Kidney (tissue), 14 donors: ENCODE measurements around the gene FAM221B. TPM values are rescaled to one million over a fixed set of nuclear protein-coding genes. Genes with fewer than 3 reads are reported as not detected.

Experiments
- DNase-seq, 5 donors: peaks; one replicate each; pipeline ENCODE4 v3.0.0-alpha.2; 2013 to 2020
- FAIRE-seq: peaks from 2 replicates; lab custom pipeline; 2012; peaks lifted over from hg19 to GRCh38; lab: Jason Lieb, UNC
- H3K27ac ChIP-seq, 2 donors: one replicate each; pipeline ENCODE4 v1.7.0; 2013; ENCODE audit warnings: low read depth in 2 of 2, low read length in 2 of 2, inconsistent platforms in 1 of 2
- H3K27me3 ChIP-seq: one replicate; pipeline ENCODE4 v1.7.1; 2013; ENCODE audit warnings: low read length, inconsistent platforms; ENCODE audit not compliant: control insufficient read depth, insufficient read depth
- H3K36me3 ChIP-seq, 3 donors: one replicate each; pipeline versions ENCODE4 v1.7.0 to v1.7.1; 2013; ENCODE audit warnings: low read length in 3 of 3, control low read depth in 1 of 3, inconsistent platforms in 1 of 3; ENCODE audit not compliant: insufficient read depth in 3 of 3, control insufficient read depth in 2 of 3
- H3K4me1 ChIP-seq, 3 donors: one replicate each; pipeline versions ENCODE4 v1.7.0 to v1.7.1; 2013; ENCODE audit warnings: low read length in 3 of 3, inconsistent platforms in 1 of 3, low read depth in 1 of 3; ENCODE audit not compliant: control insufficient read depth in 2 of 3, insufficient read depth in 2 of 3
- H3K4me3 ChIP-seq, 3 donors: one replicate each; pipeline versions ENCODE4 v1.7.0 to v1.8.1; 2013; ENCODE audit warnings: low read length in 3 of 3, control low read depth in 1 of 3, inconsistent platforms in 1 of 3
- H3K9ac ChIP-seq, 3 donors: one replicate each; pipeline versions ENCODE4 v1.7.0 to v1.7.1; 2013; ENCODE audit warnings: low read length in 3 of 3, control low read depth in 1 of 3, inconsistent platforms in 1 of 3
- H3K9me3 ChIP-seq, 3 donors: one replicate each; pipeline versions ENCODE4 v1.7.0 to v1.7.1; 2013; ENCODE audit warnings: low read length in 3 of 3, control low read depth in 1 of 3, inconsistent platforms in 1 of 3; ENCODE audit not compliant: control insufficient read depth in 2 of 3, insufficient read depth in 1 of 3
- CTCF ChIP-seq: IDR thresholded peaks from 3 replicates; pipeline ENCODE4 v1.5.1; 2012; ENCODE audit warnings: mild to moderate bottlenecking, moderate library complexity, borderline replicate concordance; ENCODE audit not compliant: insufficient read depth; ENCODE audit errors: extremely low read depth
- intact Hi-C: fragments of 100-400 bp; cut with DNase I; formaldehyde crosslinking; loops from one replicate; pipeline ENCODE4 v1.11.1; 2022
- polyA plus RNA-seq: library from polyadenylated mRNA; stranded (reverse); fragments of 350-450 nt; fragmentation: Illumina TruSeq; extraction: RNeasy Lipid Tissue Mini Kit (QIAGEN cat#74804); gene quantifications from one replicate; pipeline ENCODE4 v1.2.3, GENCODE V29; 2014; ENCODE audit warnings: low read depth, low replicate concordance; ENCODE audit not compliant: insufficient read depth
- total RNA-seq: library from RNA; stranded (reverse); fragmentation: NEBNext Ultra II Directional; extraction: Animal tissue kit (Norgen Biotek cat#: 25700); gene quantifications from one replicate; pipeline ENCODE4 v1.2.1, GENCODE V29; 2021
- donor health status: control.
- donor health status: control.
- donor health status: control.
- donor health status: control.
- donor health status: control.
- donor health status: DM: yes; HTN: yes; CAD: no.
- donor health status: Normal renal cell carcinoma (clear cell type).

Gene FAM221B
- total and polyA plus RNA-seq, 2 donors from 2014 or later: not detected

- H3K4me3 ChIP-seq: peak within 1 kb of the TSS; percentile 55 to 71 (median 65)
- no peaks in the 10 kb centered on the region for H3K36me3 ChIP-seq
- no peaks in the 10 kb centered on the region for H3K27me3 ChIP-seq
- FAIRE-seq: peak; percentile 96
- peak within 1 kb of the TSS; percentile 98 to 99 for H3K27ac ChIP-seq
- peak; percentile 99 for DNase-seq
- H3K4me1 ChIP-seq: peaks cover 0 to 27% (median 17%) of the 10 kb centered on the region in 3 donors
- H3K9me3 ChIP-seq: no peaks in the 10 kb centered on the region
- no peak for TF ChIP-seq CTCF
- H3K9ac ChIP-seq: peak within 1 kb of the TSS; percentile 37 to 87 (median 82)
- intact Hi-C loops: no loop called here
Measured at GRCh38 chr9:35814841-35815543, 13.5 kb downstream of the FAM221B start, which contains the start of gene HINT2. Gene HINT2 (minus strand): TSS chr9:35815042. CDS start chr9:35814979, 63 bp downstream.

- peak; percentile 72 to 94 (median 82) for DNase-seq
- TF ChIP-seq CTCF: peak; percentile 2
- H3K27ac ChIP-seq: peak overlapping the region; percentile 98 to 99
- intact Hi-C loops: no loop called here
- peak overlapping the region; percentile 37 to 87 (median 82) for H3K9ac ChIP-seq
- H3K9me3 ChIP-seq: no peaks in the 10 kb centered on the region
- no peaks in the 10 kb centered on the region for H3K27me3 ChIP-seq
- peak overlapping the region; percentile 55 to 71 (median 65) for H3K4me3 ChIP-seq
- peaks cover 0 to under 1% (median 0%) of the 10 kb centered on the region in 3 donors for H3K36me3 ChIP-seq
- FAIRE-seq: no peak
- peaks cover 0 to 27% (median 17%) of the 10 kb centered on the region in 3 donors for H3K4me1 ChIP-seq
Measured at GRCh38 chr9:35814106-35814840, 14.3 kb downstream of the FAM221B start.

GRCh38 chr9:35813434-35814105 is 15.0 kb downstream of the FAM221B start:
- DNase-seq (peak in 2 of 5 donors; percentile 47 to 61), FAIRE-seq (no peak)
- Histone ChIP-seq H3K9ac (peak overlapping the region in 1 of 3 donors; percentile 82), H3K27ac (peak overlapping the region; percentile 98 to 99), H3K36me3 (peaks cover 0 to 2% (median 0%) of the 10 kb centered on the region in 3 donors), H3K4me3 (peak overlapping the region in 2 of 3 donors; percentile 42 to 65), H3K27me3 (no peaks in the 10 kb centered on the region), H3K4me1 (peaks cover 0 to 27% (median 17%) of the 10 kb centered on the region in 3 donors), H3K9me3 (no peaks in the 10 kb centered on the region)
- no peak for TF ChIP-seq CTCF
- intact Hi-C loops: no loop called here
